Esophagus muscularis mucosa (tissue), 4 donors: ENCODE data around the gene ZSCAN2. TPM values are rescaled to one million over a fixed set of nuclear protein-coding genes. Genes with fewer than 3 reads are reported as not detected.

ENCODE experiments used
- DNase-seq: peaks from one replicate; pipeline ENCODE4 v3.0.0-alpha.2; 2017; ENCODE audit errors: extremely low spot score
- H3K27ac ChIP-seq, 4 donors: fragments of 200-600 bp; sonication (generic); replicated peaks in 1 of 4; 1 replicate in 3 of 4; 2 replicates in 1 of 4; pipeline ENCODE4 v1.5.1; 2016 to 2019; ENCODE audit warnings: mild to moderate bottlenecking in 1 of 4
- H3K27me3 ChIP-seq, 4 donors: fragments of 200-600 bp; sonication (generic); one replicate each; pipeline versions ENCODE4 v1.5.1 to v1.6.0; 2016 to 2019
- H3K36me3 ChIP-seq, 4 donors: fragments of 200-600 bp; sonication (generic); one replicate each; pipeline ENCODE4 v1.5.1; 2016 to 2019
- H3K4me1 ChIP-seq, 4 donors: fragments of 200-600 bp; sonication (generic); one replicate each; pipeline ENCODE4 v1.5.1; 2016 to 2019
- H3K4me3 ChIP-seq, 4 donors: fragments of 200-600 bp; sonication (generic); 1 replicate in 2 of 4; 2 replicates in 2 of 4; pipeline ENCODE4 v1.5.1; 2016 to 2019; ENCODE audit warnings: mild to moderate bottlenecking in 4 of 4, moderate library complexity in 1 of 4
- H3K9me3 ChIP-seq, 4 donors: fragments of 200-600 bp; sonication (generic); 1 replicate in 3 of 4; 2 replicates in 1 of 4; pipeline ENCODE4 v1.5.1; 2016 to 2019
- CTCF ChIP-seq, 3 experiments: fragments of 200-600 bp in 2 of 3; fragments of 450-650 bp in 1 of 3; sonication (generic) in 2 of 3; IDR thresholded peaks; one replicate each; pipeline ENCODE4 v1.5.1; 2017 to 2019; ENCODE audit warnings: antibody characterized with exemption in 3 of 3, mild to moderate bottlenecking in 2 of 3, moderate library complexity in 1 of 3
- EP300 ChIP-seq: sonication (generic); formaldehyde crosslinking; IDR thresholded peaks from one replicate; pipeline ENCODE4 v1.6.1; 2017; ENCODE audit warnings: antibody characterized with exemption
- POLR2A ChIP-seq: fragments of 450-650 bp; IDR thresholded peaks from one replicate; pipeline ENCODE4 v1.6.1; 2017; ENCODE audit warnings: antibody characterized with exemption, moderate library complexity, mild to moderate bottlenecking, low read depth
- POLR2AphosphoS5 ChIP-seq, 2 donors: sonication (generic); formaldehyde crosslinking; IDR thresholded peaks; one replicate each; pipeline ENCODE4 v1.6.1; 2017; ENCODE audit warnings: antibody characterized with exemption in 2 of 2
- WGBS: methylation state at CpG from one replicate; pipeline ENCODE4 v1.1.5; 2018; 5-methylcytosine and 5-hydroxymethylcytosine counted together
- intact Hi-C: fragments of 100-400 bp; cut with DNase I; formaldehyde crosslinking; loops from one replicate; pipeline ENCODE4 v1.15.1; 2023
- total RNA-seq, 4 donors: library from RNA; depleted of rRNA; stranded (reverse); fragments of >200 nt; gene quantifications; one replicate each; pipeline versions ENCODE4 v1.1.0 to v1.2.1, GENCODE V29; 2016

ZSCAN2 gene
- total RNA-seq, 4 donors from 2014 or later, result 4.6 to 9.5 (median 7.7) TPM

- intact Hi-C loops, result no loop called here
These were observed 9.2 kb downstream of the ZSCAN2 start for GRCh38 chr15:84609818-84610525.

GRCh38 chr15:84611631-84612030 is 10.8 kb downstream of the ZSCAN2 start:
- H3K27ac ChIP-seq, result no peak overlapping the region
- peaks cover 0 to 16% (median 7%) of the 10 kb centered on the region in 4 donors for H3K36me3 ChIP-seq
- no peak for TF ChIP-seq EP300
- no peak for TF ChIP-seq POLR2A
- TF ChIP-seq POLR2AphosphoS5 (IDR thresholded peaks at IDR 0.05), result no peak
- no peak for TF ChIP-seq CTCF (IDR thresholded peaks at IDR 0.05)
- H3K27me3 ChIP-seq, result no peaks in the 10 kb centered on the region
- no peak overlapping the region for H3K4me3 ChIP-seq
- intact Hi-C loops, result no loop called here
- WGBS, result 93% methylated on average over 7 of the region's 7 CpGs
- H3K4me1 ChIP-seq, result peaks cover 0 to 7% (median 0%) of the 10 kb centered on the region in 4 donors
- no peak for DNase-seq
- no peaks in the 10 kb centered on the region for H3K9me3 ChIP-seq

More at GRCh38 chr15:84609818-84610525, 9.2 kb downstream of the ZSCAN2 start:
- no peaks in the 10 kb centered on the region for H3K9me3 ChIP-seq
- 95% methylated on average over 11 of the region's 11 CpGs for WGBS
- TF ChIP-seq EP300 (no peak), CTCF (IDR thresholded peaks at IDR 0.05) (no peak), POLR2A (no peak), POLR2AphosphoS5 (IDR thresholded peaks at IDR 0.05) (no peak)
- DNase-seq, result no peak
- H3K27ac ChIP-seq, result no peak overlapping the region
- H3K27me3 ChIP-seq, result no peaks in the 10 kb centered on the region
- peaks cover 0 to 8% (median 4%) of the 10 kb centered on the region in 4 donors for H3K4me1 ChIP-seq
- H3K36me3 ChIP-seq, result peaks cover 0 to 31% (median 18%) of the 10 kb centered on the region in 4 donors
- H3K4me3 ChIP-seq, result no peak overlapping the region

- WGBS, result 79% methylated on average over 3 of the region's 3 CpGs
- no peak for DNase-seq
- intact Hi-C loops, result no loop called here
These were observed 15.4 kb downstream of the ZSCAN2 start for GRCh38 chr15:84616235-84616634.

GRCh38 chr15:84620626-84621025 is 19.8 kb downstream of the ZSCAN2 start:
- no peaks in the 10 kb centered on the region for H3K27me3 ChIP-seq
- DNase-seq, result no peak
- intact Hi-C loops, result no loop called here
- H3K4me3 ChIP-seq, result no peak overlapping the region
- peaks cover 4 to 8% (median 5%) of the 10 kb centered on the region in 4 donors for H3K4me1 ChIP-seq
- no peak overlapping the region for H3K27ac ChIP-seq
- H3K36me3 ChIP-seq, result peaks cover 16 to 42% (median 26%) of the 10 kb centered on the region in 4 donors
- TF ChIP-seq POLR2AphosphoS5 (IDR thresholded peaks at IDR 0.05) (no peak), POLR2A (no peak), EP300 (no peak), CTCF (IDR thresholded peaks at IDR 0.05) (no peak)
- over 99% methylated on average over 8 of the region's 8 CpGs for WGBS
- H3K9me3 ChIP-seq, result peaks cover 0 to 17% (median 14%) of the 10 kb centered on the region in 4 donors

More at GRCh38 chr15:84616235-84616634, 15.4 kb downstream of the ZSCAN2 start:
- peaks cover 4 to 8% (median 5%) of the 10 kb centered on the region in 4 donors for H3K4me1 ChIP-seq
- peaks cover 0 to 8% (median 7%) of the 10 kb centered on the region in 4 donors for H3K9me3 ChIP-seq
- H3K4me3 ChIP-seq, result no peak overlapping the region
- no peak for TF ChIP-seq CTCF (IDR thresholded peaks at IDR 0.05)
- no peak for TF ChIP-seq POLR2AphosphoS5 (IDR thresholded peaks at IDR 0.05)
- no peak for TF ChIP-seq EP300
- no peak for TF ChIP-seq POLR2A
- no peak overlapping the region for H3K27ac ChIP-seq
- no peaks in the 10 kb centered on the region for H3K27me3 ChIP-seq
- H3K36me3 ChIP-seq, result peaks cover 8 to 10% (median 8%) of the 10 kb centered on the region in 4 donors
